Fibroblast of lung (primary cell): ENCODE results near the gene TMEM187.

ENCODE experiments used
- CTCF ChIP-seq, 2 donors: IDR thresholded peaks in 1 of 2; conservative IDR thresholded peaks in 1 of 2; 1 replicate in 1 of 2; 2 replicates in 1 of 2; pipeline ENCODE4 v1.5.1; 2011 to 2012; ENCODE audit warnings: low read length in 2 of 2, control low read depth in 1 of 2, inconsistent platforms in 1 of 2, low read depth in 1 of 2, mild to moderate bottlenecking in 1 of 2
- EZH2 ChIP-seq: IDR thresholded peaks from 2 replicates; pipeline ENCODE4 v1.5.1; 2012; ENCODE audit warnings: low read length, control low read depth, mild to moderate bottlenecking; ENCODE audit errors: missing control alignments

GRCh38 chrX:153983321-153983801 is 10.8 kb downstream of the TMEM187 start:
- no peak for TF ChIP-seq CTCF (conservative IDR thresholded peaks at IDR 0.05 in 1 of 2, IDR thresholded peaks at IDR 0.05 in 1 of 2; ENCODE audit: low read depth in 1 of 2, low read length in 2 of 2)
- TF ChIP-seq EZH2, result no peak
